H9 (cell line): ENCODE data around the gene BTBD3. TPM values are rescaled to one million over a fixed set of nuclear protein-coding genes. Genes with fewer than 3 reads are reported as not detected.

Experiments used
- DNase-seq: peaks from one replicate; pipeline ENCODE4 v3.0.0-alpha.2; 2017
- H2AFZ ChIP-seq: one replicate; pipeline ENCODE4 v1.6.1; 2013; ENCODE audit warnings: mild to moderate bottlenecking, low read length, control low read depth, moderate library complexity
- H2AK5ac ChIP-seq: 2 replicates; pipeline ENCODE4 v1.6.1; 2013; ENCODE audit warnings: low read length, control low read depth, mixed read lengths; ENCODE audit not compliant: insufficient read length
- H2BK120ac ChIP-seq: one replicate; pipeline ENCODE4 v1.6.1; 2013; ENCODE audit warnings: low read depth, mild to moderate bottlenecking, low read length, control low read depth, inconsistent platforms; ENCODE audit not compliant: poor library complexity, severe bottlenecking
- H2BK12ac ChIP-seq: 2 replicates; pipeline ENCODE4 v1.6.1; 2013; ENCODE audit warnings: low read length, control low read depth, mixed read lengths, low read depth; ENCODE audit not compliant: insufficient read length
- H2BK15ac ChIP-seq: 2 replicates; pipeline ENCODE4 v1.6.1; 2013; ENCODE audit warnings: low read depth, low read length, control low read depth
- H2BK20ac ChIP-seq: one replicate; pipeline ENCODE4 v1.6.1; 2013; ENCODE audit warnings: low read depth, mild to moderate bottlenecking, low read length, control low read depth, inconsistent platforms; ENCODE audit not compliant: poor library complexity, severe bottlenecking
- H2BK5ac ChIP-seq: 2 replicates; pipeline ENCODE4 v1.6.1; 2013; ENCODE audit warnings: low read length, control low read depth, mixed read lengths; ENCODE audit not compliant: insufficient read length
- H3K14ac ChIP-seq: 2 replicates; pipeline ENCODE4 v1.6.1; 2013; ENCODE audit warnings: low read length, control low read depth; ENCODE audit not compliant: insufficient read depth
- H3K18ac ChIP-seq: 2 replicates; pipeline ENCODE4 v1.6.1; 2013; ENCODE audit warnings: low read depth, mild to moderate bottlenecking, mixed read lengths, low read length, control low read depth; ENCODE audit not compliant: insufficient read length
- H3K23ac ChIP-seq: 2 replicates; pipeline ENCODE4 v1.6.1; 2013; ENCODE audit warnings: low read length, control low read depth, mixed read lengths, low read depth; ENCODE audit not compliant: insufficient read length
- H3K23me2 ChIP-seq: 2 replicates; pipeline ENCODE4 v1.6.1; 2013; ENCODE audit warnings: low read depth, mild to moderate bottlenecking, mixed read lengths, low read length, control low read depth; ENCODE audit not compliant: insufficient read length, poor library complexity, severe bottlenecking
- H3K27ac ChIP-seq: 2 replicates; pipeline ENCODE4 v1.5.1; 2013; ENCODE audit warnings: low read length, control low read depth, mixed read lengths, low read depth; ENCODE audit not compliant: insufficient read length
- H3K27me3 ChIP-seq: 2 replicates; pipeline ENCODE4 v1.6.1; 2013; ENCODE audit warnings: low read length, control low read depth, inconsistent platforms; ENCODE audit not compliant: insufficient read depth
- H3K4ac ChIP-seq: 2 replicates; pipeline ENCODE4 v1.6.1; 2013; ENCODE audit warnings: low read depth, mild to moderate bottlenecking, control low read depth, inconsistent platforms, low read length, moderate library complexity
- H3K4me1 ChIP-seq: 2 replicates; pipeline ENCODE4 v1.6.1; 2013; ENCODE audit warnings: low read length, control low read depth, inconsistent platforms; ENCODE audit not compliant: insufficient read depth
- H3K4me2 ChIP-seq: 2 replicates; pipeline ENCODE4 v1.6.1; 2013; ENCODE audit warnings: low read length, control low read depth, mixed read lengths; ENCODE audit not compliant: insufficient read length, insufficient read depth
- H3K56ac ChIP-seq: 2 replicates; pipeline ENCODE4 v1.6.1; 2013; ENCODE audit warnings: low read depth, mild to moderate bottlenecking, mixed read lengths, low read length, control low read depth; ENCODE audit not compliant: insufficient read length
- H3K79me1 ChIP-seq: 2 replicates; pipeline ENCODE4 v1.6.1; 2013; ENCODE audit warnings: low read depth, mild to moderate bottlenecking, moderate library complexity, low read length, control low read depth, inconsistent platforms; ENCODE audit not compliant: insufficient read depth, poor library complexity, severe bottlenecking
- H3K79me2 ChIP-seq: 2 replicates; pipeline ENCODE4 v1.6.1; 2013; ENCODE audit warnings: low read length, control low read depth, inconsistent platforms; ENCODE audit not compliant: insufficient read depth
- H3K9ac ChIP-seq: 2 replicates; pipeline ENCODE4 v1.6.1; 2013; ENCODE audit warnings: low read length, control low read depth, mixed read lengths; ENCODE audit not compliant: insufficient read length; ENCODE audit errors: extremely low read depth
- H3K9me3 ChIP-seq: one replicate; pipeline ENCODE4 v1.6.1; 2013; ENCODE audit warnings: low read depth, low read length, inconsistent platforms; ENCODE audit not compliant: control insufficient read depth
- H3T11ph ChIP-seq: one replicate; pipeline ENCODE4 v1.6.1; 2013; ENCODE audit warnings: mild to moderate bottlenecking, low read length, control low read depth, inconsistent platforms
- H4K20me1 ChIP-seq: one replicate; pipeline ENCODE4 v1.6.1; 2013; ENCODE audit not compliant: control insufficient read depth, insufficient read length, insufficient read depth
- H4K5ac ChIP-seq: 2 replicates; pipeline ENCODE4 v1.6.1; 2013; ENCODE audit warnings: low read depth, mild to moderate bottlenecking, mixed read lengths, low read length, control low read depth; ENCODE audit not compliant: insufficient read length
- H4K8ac ChIP-seq: replicated peaks from 2 replicates; pipeline ENCODE4 v1.6.1; 2013; ENCODE audit warnings: low read length, control low read depth, mixed read lengths, low read depth; ENCODE audit not compliant: insufficient read length
- H4K91ac ChIP-seq: 2 replicates; pipeline ENCODE4 v1.6.1; 2013; ENCODE audit warnings: low read depth, mild to moderate bottlenecking, moderate library complexity, mixed read lengths, low read length, control low read depth; ENCODE audit not compliant: insufficient read length
- H3K27ac Mint-ChIP-seq, 3 experiments: 2 replicates in 2 of 3; 3 replicates in 1 of 3; pipeline ENCODE4 v1.8.0; 2020 to 2021; ENCODE audit warnings: mixed read lengths in 3 of 3, mild to moderate bottlenecking in 1 of 3, moderate library complexity in 1 of 3
- H3K27me3 Mint-ChIP-seq: 2 replicates; pipeline ENCODE4 v1.8.0; 2021; ENCODE audit warnings: low read depth, mild to moderate bottlenecking, moderate library complexity, mixed read lengths
- H3K36me3 Mint-ChIP-seq, 3 experiments: 2 replicates in 2 of 3; 3 replicates in 1 of 3; pipeline ENCODE4 v1.8.0; 2020 to 2021; ENCODE audit warnings: low read depth in 3 of 3, mixed read lengths in 3 of 3; ENCODE audit not compliant: insufficient read depth in 1 of 3
- H3K4me1 Mint-ChIP-seq, 2 experiments: 2 replicates each; pipeline ENCODE4 v1.8.0; 2020; ENCODE audit warnings: mixed read lengths in 2 of 2
- H3K4me3 Mint-ChIP-seq, 2 experiments: 2 replicates in 1 of 2; 3 replicates in 1 of 2; pipeline ENCODE4 v1.8.0; 2020 to 2021; ENCODE audit warnings: mild to moderate bottlenecking in 2 of 2, mixed read lengths in 2 of 2, moderate library complexity in 1 of 2
- H3K9me3 Mint-ChIP-seq, 2 experiments: 2 replicates in 1 of 2; 3 replicates in 1 of 2; pipeline ENCODE4 v1.8.0; 2020; ENCODE audit warnings: mild to moderate bottlenecking in 2 of 2, mixed read lengths in 2 of 2, moderate library complexity in 1 of 2
- WGBS: extraction: QIAGEN DNeasy Blood & Tissue Kit; methylation state at CpG from one replicate; pipeline ENCODE4 v1.1.7; 2013; ENCODE audit warnings: missing lambda C conversion rate, low lambda C conversion rate, mixed read lengths; ENCODE audit not compliant: insufficient read length; ENCODE audit errors: extremely low coverage; 5-methylcytosine and 5-hydroxymethylcytosine counted together
- total RNA-seq: library from RNA; stranded (reverse); gene quantifications from 2 replicates; pipeline ENCODE4 v1.2.1, GENCODE V29; 2021
- TF ChIP-seq, protein P1 (sequence below): fragments of 200-600 bp; sonication (generic); conservative IDR thresholded peaks from 3 replicates; pipeline ENCODE4 v1.8.0; 2021; ENCODE audit warnings: antibody characterized with exemption, mild to moderate bottlenecking

BTBD3 gene
- total RNA-seq, 1 experiment from 2014 or later = 62.1 TPM

DNA sequence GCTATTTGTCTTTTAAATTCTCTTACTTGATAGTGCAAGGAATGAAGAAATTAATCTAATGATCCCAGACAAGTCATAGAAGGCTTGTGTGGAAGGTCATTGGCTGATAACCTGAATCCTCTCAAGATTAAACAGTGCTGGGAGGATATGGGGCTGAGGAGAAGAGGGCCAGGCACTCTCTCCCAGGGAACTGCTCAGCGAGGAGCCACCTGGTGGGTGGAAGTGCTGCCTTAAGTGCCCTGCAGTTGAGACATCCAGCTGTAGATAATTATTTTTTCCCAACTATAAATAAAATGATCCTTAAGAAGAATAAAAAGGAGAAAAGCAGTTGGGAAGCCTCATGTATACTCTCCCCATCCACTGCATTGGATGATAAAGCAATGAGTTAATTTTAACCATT, 47.9 kb downstream of the BTBD3 start:
- H3K79me1 ChIP-seq = no peaks in the 10 kb centered on the region
- H3K27me3 ChIP-seq = no peaks in the 10 kb centered on the region
- no peak overlapping the region for H2BK20ac ChIP-seq
- no peaks in the 10 kb centered on the region for H3K79me2 ChIP-seq
- Mint-ChIP-seq H3K27me3 (no peaks in the 10 kb centered on the region), H3K36me3 (no peaks in the 10 kb centered on the region), H3K4me1 (no peaks in the 10 kb centered on the region), H3K27ac (no peak overlapping the region), H3K9me3 (no peaks in the 10 kb centered on the region), H3K4me3 (no peak overlapping the region)
- H3K9me3 ChIP-seq = no peaks in the 10 kb centered on the region
- no peak overlapping the region for H2AK5ac ChIP-seq
- no peak overlapping the region for H3K14ac ChIP-seq
- H4K5ac ChIP-seq = no peak overlapping the region
- no peak overlapping the region for H3K23ac ChIP-seq
- WGBS = no CpG with 5 or more reads among the region's 1 CpG
- H2AFZ ChIP-seq = no peak overlapping the region
- no peak overlapping the region for H3K27ac ChIP-seq
- H4K91ac ChIP-seq = no peak overlapping the region
- H3K9ac ChIP-seq = no peak overlapping the region
- H3K56ac ChIP-seq = no peak overlapping the region
- H2BK120ac ChIP-seq = no peak overlapping the region
- DNase-seq = no peak
- H2BK5ac ChIP-seq = no peak overlapping the region
- no peak overlapping the region for H3T11ph ChIP-seq
- TF ChIP-seq, protein P1, sequence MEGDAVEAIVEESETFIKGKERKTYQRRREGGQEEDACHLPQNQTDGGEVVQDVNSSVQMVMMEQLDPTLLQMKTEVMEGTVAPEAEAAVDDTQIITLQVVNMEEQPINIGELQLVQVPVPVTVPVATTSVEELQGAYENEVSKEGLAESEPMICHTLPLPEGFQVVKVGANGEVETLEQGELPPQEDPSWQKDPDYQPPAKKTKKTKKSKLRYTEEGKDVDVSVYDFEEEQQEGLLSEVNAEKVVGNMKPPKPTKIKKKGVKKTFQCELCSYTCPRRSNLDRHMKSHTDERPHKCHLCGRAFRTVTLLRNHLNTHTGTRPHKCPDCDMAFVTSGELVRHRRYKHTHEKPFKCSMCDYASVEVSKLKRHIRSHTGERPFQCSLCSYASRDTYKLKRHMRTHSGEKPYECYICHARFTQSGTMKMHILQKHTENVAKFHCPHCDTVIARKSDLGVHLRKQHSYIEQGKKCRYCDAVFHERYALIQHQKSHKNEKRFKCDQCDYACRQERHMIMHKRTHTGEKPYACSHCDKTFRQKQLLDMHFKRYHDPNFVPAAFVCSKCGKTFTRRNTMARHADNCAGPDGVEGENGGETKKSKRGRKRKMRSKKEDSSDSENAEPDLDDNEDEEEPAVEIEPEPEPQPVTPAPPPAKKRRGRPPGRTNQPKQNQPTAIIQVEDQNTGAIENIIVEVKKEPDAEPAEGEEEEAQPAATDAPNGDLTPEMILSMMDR = peak; percentile 43; the same call in 2 of the 3 replicates
- no peak overlapping the region for H2BK15ac ChIP-seq
- H3K4me2 ChIP-seq = no peak overlapping the region
- peaks cover 3% of the 10 kb centered on the region for H4K20me1 ChIP-seq
- H3K4ac ChIP-seq = no peak overlapping the region
- no peaks in the 10 kb centered on the region for H3K23me2 ChIP-seq
- no peak overlapping the region for H4K8ac ChIP-seq
- no peak overlapping the region for H3K18ac ChIP-seq
- H2BK12ac ChIP-seq = no peak overlapping the region
- no peaks in the 10 kb centered on the region for H3K4me1 ChIP-seq
